ENCODE data around the gene PFKP.

Gene PFKP

GRCh38 chr10:3117486-3117885 is 50.1 kb downstream of the PFKP start:
- no peak for DNase-seq

- no peak for DNase-seq
Observed at GRCh38 chr10:3118641-3119091, 51.3 kb downstream of the PFKP start.

- DNase-seq: no peak
Observed at GRCh38 chr10:3119796-3120459, 52.6 kb downstream of the PFKP start.

GRCh38 chr10:3122034-3122433 is 54.7 kb downstream of the PFKP start:
- no peak for DNase-seq

DNA sequence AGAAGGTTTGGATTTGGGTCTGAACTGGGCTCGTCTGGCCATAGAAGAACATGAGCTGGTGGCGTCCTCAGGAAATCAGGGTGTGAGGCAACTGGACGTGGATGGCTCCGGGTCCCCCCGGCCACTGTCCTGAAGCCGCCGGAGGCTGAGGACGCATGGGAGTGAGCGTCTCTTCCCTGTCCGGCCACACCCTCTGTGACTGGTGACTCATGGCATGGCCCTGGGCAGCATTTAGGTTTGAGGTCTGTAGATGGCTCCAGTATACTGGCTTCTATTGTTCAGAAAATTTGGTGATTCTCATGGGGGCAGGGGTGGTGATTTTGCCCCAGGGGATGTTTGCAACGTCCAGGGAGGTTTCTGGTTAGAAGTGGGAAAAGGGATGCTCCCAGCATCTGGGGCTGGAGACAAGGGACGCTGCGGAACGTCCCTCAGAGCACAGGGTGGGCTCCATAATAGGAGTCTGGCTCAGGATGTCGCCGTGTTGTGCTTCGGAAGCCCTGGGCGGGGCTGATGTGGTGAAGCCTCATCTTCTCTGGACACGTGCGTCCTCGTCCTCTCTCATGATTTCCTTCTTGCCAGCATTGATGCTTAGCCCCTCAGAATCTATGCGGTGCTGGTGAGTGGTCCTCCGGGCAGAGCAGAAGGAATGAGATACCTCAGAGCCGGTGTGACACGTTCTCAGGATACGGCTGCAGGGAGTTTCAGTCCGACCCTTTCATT is 55.3 kb downstream of the PFKP start:
- DNase-seq: no peak

GRCh38 chr10:3123571-3124411 is 56.4 kb downstream of the PFKP start:
- no peak for DNase-seq

DNA sequence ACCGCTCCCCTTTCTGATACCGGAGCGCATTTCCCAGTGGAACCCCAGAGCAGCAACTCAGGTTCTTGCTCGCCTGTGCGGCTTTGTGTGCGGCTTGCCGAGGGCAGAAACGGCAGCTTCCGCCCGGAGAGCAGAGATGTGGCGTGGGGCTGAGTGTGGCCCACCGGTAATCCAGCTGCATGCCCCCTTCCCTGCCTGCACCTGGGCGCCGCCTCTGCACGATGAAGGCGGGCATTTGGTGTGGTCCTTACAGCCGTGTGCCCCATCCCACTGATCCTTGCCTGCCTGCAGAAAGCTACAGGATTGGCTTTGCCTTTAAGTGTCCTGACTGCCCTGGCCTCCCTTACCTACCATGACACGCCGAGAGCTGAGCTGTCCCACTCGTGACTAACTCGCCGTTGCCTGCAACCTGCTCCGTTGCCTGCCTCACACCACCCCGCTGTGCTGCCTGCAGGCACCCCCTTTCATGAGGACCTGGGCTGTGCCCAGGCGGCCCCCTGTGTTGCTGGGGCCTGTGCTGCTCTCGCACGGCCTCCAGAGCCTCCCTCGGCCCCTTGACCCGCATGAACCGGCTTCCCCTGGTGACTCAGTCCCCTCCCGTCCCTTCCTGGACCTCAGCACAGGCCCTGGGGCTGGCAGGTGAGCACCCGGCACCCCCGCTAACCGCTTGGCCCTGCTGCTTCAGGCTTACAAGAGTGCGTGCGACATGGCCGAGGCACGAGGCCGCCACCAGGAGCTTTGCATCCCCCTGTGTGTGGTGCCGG is 57.2 kb downstream of the PFKP start:
- no peak for DNase-seq

DNA sequence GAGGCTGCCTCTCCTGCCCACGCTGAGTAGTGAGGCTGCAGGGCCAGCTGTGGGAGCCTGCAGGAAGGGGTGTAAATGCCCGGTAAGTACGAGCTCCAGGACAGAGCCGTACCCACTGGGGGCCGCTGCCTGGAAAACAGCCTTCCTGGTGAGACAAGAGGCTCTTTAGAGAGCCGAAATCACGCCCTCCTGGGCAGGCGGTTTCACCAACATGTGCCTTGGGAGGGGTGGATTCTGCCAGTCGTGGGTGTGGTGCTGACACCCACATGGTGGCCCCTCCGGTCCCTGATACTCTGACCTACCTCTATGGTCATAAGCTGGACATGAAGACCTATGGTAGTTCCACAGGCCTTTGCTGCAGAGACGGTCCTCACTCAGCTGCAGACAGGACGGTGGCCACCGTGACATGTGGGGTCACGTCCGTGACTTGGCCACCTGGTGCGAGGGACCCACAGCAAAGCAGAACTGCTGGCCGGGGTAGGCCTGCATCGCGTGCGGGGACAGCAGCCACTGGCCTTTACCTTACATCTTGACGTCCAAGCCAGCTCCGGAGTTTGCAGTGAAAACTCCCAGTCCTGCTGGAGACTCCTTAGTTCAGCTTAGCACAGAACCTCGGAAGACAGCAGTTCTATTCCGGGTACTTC is 58.3 kb downstream of the PFKP start:
- no peak for DNase-seq

GRCh38 chr10:3126249-3126648 is 58.9 kb downstream of the PFKP start:
- no peak for DNase-seq

- no peak for DNase-seq
Observed at GRCh38 chr10:3126741-3127346, 59.5 kb downstream of the PFKP start.

DNA sequence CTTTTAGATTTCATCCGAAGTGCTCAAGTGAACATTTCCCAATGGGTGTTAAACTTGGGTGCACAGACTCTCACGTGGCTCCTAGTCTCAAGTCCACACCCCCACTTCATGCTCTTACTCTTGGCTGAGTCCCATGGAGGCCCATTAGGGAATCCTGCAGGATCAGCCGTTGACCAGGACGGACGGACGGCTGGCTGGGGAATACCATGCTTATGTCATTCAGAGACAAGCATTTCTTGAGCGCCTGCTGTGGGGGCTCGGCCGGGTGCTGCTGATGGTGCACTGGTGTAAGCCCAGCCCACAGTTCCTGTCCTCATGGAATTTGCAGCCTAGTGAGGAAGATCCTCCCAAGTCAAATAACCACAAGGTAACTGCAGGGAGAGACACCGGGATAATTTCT is 60.6 kb downstream of the PFKP start:
- DNase-seq: no peak

GRCh38 chr10:3128379-3129130 is 61.2 kb downstream of the PFKP start:
- no peak for DNase-seq

DNA sequence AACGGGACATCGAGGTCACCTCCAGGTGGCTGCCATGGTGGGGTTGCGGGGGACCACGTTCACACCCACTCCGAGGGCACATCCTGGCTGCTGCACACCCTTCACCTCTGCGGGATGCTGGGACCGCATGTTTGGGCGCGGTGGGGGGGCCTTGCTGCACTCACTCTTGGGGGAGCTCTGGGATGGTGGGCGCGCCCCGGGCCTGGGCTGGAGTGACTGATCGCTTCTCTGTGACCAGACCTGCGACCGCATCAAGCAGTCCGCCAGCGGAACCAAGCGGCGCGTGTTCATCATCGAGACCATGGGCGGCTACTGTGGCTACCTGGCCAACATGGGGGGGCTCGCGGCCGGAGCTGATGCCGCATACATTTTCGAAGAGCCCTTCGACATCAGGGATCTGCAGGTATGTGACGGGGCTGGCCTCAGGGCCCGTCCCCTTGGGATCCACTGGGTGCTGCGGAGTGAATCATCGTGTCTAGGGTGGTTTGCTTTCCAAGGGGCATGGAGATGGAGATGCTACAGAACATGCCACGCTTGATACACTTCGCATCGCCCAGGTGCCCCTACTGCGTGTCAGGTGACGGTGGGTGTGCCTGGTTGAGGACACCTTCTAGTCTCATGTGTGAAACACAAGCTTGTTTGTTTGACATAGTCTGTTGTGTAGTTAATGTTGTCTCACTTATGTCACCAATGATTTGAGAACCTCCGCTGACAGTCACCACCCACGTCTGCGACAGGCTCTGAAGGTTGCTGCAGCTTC is 62.4 kb downstream of the PFKP start:
- no peak for DNase-seq

- DNase-seq: no peak
Observed at GRCh38 chr10:3131098-3131497, 63.8 kb downstream of the PFKP start.

GRCh38 chr10:3132036-3133025 is 65.0 kb downstream of the PFKP start:
- DNase-seq: no peak

DNA sequence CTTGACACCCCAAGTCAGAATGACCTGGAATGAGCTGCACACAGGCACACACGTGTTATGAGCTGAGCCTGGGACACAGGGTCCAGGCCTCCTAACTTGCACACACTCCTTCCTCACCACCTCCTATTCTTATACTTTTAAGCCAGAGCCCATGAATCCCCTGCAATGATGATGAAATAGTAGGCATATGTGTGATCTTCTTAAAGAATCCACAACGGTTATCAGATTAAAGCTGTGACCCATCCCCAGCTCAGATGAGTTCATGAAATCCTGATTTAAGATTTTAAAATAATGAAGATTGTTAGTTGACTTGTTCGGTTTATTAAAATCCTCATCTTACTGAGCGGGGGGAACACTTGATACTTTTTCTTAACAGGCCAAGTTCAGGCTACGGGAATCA is 66.6 kb downstream of the PFKP start:
- no peak for DNase-seq

- DNase-seq: no peak
Observed at GRCh38 chr10:3135006-3135405, 67.7 kb downstream of the PFKP start.

DNA sequence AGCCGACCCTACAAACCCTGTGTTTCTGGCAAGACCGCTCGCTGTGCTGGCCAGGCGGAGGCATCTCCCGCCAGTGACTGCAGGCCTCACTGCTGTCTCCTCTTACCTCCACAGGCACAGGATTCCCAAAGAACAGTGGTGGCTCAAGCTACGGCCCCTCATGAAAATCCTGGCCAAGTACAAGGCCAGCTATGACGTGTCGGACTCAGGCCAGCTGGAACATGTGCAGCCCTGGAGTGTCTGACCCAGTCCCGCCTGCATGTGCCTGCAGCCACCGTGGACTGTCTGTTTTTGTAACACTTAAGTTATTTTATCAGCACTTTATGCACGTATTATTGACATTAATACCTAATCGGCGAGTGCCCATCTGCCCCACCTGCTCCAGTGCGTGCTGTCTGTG is 69.0 kb downstream of the PFKP start:
- no peak for DNase-seq

All from CD4-positive, alpha-beta T cell treated with Interleukin-15 for 1 hour (primary cell).